NCI-H345 (cell line): ENCODE results near the gene TTF2.
A peak's percentile ranks its signal among the peaks of the same experiment; 100 is the strongest.

Experiments
- DNase-seq: peaks from one replicate; lab custom pipeline; 2025; lab: John Stamatoyannopoulos, UW

The TTF2 gene

DNA sequence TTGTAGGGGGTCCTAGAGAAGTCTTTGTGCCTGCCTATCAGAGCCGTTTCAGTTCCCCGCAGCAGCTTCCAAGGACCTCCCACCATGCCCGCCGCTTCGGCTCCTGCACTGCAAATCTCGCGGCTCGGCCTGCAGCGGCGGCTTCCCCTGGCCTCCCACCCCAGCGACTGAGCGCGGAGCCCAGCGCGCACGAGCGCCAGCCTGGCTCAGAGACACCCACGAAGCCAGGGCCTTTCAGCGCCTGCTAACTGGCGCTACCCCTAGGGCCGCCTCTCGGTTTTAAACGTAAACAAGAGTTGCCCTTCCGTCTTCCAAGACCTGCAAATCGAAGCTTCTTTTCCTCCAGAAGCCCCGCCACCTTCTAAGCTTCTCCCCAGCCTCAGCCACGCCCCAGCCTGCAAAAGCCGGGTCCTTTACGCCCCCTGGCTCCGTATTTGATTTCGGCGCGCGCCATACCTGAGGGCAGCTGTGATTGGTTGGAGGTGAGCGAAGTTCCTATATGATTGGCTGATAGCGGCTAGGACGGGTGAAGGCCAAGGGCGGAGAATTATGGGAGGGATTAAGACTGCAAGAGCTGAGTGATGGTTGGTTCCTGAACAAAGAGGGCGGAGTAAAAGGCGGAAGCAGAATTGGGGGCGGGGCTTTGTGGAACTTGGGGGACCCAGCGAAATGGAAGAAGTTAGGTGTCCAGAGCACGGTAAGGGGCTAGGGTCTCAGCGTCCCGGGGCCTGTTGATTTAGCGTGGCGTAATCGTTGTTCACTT, at the start of gene TTF2:
Gene TTF2, plus strand, starts transcription at position 649 of the 763 bp plus-strand sequence. Its CDS starts 21 bp downstream, at position 670.
- DNase-seq: peak; percentile 99

DNA sequence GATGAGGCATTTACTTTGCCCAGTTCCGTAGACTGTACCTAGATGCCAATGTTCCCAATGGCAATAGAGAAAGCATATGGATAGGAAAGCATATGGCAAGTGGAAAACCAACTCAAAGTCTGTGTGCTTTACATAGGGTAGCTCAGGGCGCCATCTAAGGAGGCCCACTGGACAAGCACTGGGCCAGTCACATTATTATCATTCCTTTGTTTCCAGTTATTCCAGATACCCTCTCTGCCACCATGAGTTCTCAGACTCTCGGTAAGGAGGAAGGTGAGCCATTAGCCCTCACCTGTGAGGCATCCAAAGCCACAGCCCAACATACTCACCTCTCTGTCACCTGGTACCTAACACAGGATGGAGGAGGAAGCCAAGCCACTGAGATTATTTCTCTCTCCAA, 48.8 kb upstream of the TTF2 start:
- DNase-seq: no peak

- DNase-seq: peak; percentile 68
Observed at GRCh38 chr1:117013309-117013858, 46.7 kb upstream of the TTF2 start.

GRCh38 chr1:117014209-117014608, 45.9 kb upstream of the TTF2 start:
- no peak for DNase-seq

GRCh38 chr1:117015724-117016123, 44.4 kb upstream of the TTF2 start:
- no peak for DNase-seq

DNA sequence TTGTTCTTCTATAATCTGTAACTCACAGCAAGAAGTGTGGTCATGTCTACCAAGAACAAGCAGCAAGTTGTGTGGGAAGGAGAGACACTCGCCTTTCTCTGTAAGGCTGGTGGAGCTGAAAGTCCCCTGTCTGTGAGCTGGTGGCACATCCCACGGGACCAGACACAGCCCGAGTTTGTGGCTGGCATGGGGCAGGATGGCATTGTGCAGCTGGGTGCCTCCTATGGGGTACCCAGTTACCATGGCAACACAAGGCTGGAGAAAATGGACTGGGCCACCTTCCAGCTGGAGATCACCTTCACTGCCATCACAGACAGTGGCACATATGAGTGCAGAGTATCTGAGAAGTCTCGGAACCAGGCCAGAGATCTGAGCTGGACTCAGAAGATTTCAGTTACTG, 43.1 kb upstream of the TTF2 start:
- DNase-seq: no peak

DNA sequence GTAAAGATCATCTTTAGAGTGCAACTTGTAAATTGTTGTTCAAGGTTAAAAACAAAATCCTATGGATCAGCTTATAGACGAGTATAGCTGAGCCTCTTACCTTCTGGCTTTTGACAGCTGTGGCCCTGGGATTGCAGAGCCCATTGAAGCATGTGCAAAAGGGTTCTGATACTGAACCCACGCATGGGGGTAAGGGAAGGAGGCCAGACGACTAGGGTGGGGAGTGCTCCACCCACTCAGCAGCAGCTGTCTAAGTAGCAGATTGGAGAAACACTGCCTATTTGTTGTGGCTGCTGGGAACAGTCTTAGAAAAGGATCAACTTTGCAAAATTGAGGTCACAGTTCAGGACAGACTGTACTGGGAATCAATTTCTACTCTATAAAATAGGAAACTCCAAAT, 42.5 kb upstream of the TTF2 start:
- no peak for DNase-seq

GRCh38 chr1:117020526-117021156, 39.5 kb upstream of the TTF2 start:
- DNase-seq: no peak

DNA sequence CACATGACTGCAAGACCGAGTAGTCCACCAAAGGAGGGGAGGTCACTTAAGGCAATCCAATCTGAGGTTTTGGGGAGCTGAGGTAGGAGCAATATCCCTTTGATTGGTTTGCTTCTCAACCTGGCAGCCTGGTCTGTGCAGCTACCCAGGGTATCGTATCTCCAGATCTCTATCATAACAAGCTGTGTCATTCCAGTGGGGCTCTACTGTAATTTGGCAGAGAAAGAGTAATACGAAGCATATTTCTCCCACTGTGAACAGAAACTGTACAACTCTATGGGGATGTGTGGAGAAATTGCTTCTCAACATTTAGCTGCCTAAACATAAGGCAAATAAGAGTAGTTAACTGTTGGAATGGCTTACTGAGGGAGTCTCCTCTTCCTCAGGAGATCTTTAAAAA, 38.0 kb upstream of the TTF2 start:
- no peak for DNase-seq

DNA sequence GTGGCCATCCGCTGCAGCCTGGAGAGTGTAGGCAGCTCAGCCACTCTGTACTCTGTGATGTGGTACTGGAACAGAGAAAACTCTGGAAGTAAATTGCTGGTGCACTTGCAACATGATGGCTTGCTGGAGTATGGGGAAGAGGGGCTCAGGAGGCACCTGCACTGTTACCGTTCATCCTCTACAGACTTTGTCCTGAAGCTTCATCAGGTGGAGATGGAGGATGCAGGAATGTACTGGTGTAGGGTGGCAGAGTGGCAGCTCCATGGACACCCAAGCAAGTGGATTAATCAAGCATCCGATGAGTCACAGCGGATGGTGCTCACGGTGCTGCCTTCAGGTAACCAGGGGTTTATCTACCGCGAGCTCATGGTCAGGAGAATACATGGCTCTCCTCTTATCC, 34.6 kb upstream of the TTF2 start:
- DNase-seq: no peak

- DNase-seq: no peak
Observed at GRCh38 chr1:117026361-117026760, 33.8 kb upstream of the TTF2 start.

GRCh38 chr1:117029685-117030084, 30.4 kb upstream of the TTF2 start:
- no peak for DNase-seq

- no peak for DNase-seq
Observed at GRCh38 chr1:117030271-117030877, 29.8 kb upstream of the TTF2 start.

GRCh38 chr1:117032266-117032665, 27.9 kb upstream of the TTF2 start:
- DNase-seq: no peak

- no peak for DNase-seq
Observed at GRCh38 chr1:117032681-117033539, 27.2 kb upstream of the TTF2 start.

DNA sequence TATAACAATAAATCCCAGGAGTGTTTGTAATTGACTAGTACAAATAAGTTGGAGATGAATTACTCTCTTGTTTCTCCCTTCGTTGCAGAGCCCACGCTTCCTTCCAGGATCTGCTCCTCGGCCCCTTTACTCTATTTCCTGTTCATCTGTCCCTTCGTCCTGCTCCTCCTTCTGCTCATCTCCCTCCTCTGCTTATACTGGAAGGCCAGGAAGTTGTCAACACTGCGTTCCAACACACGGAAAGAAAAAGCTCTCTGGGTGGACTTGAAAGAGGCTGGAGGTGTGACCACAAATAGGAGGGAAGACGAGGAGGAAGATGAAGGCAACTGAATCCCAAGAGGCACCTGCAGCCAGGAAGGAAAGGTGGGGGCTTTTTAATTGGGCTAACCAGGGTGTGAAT, 26.4 kb upstream of the TTF2 start:
- DNase-seq: no peak

DNA sequence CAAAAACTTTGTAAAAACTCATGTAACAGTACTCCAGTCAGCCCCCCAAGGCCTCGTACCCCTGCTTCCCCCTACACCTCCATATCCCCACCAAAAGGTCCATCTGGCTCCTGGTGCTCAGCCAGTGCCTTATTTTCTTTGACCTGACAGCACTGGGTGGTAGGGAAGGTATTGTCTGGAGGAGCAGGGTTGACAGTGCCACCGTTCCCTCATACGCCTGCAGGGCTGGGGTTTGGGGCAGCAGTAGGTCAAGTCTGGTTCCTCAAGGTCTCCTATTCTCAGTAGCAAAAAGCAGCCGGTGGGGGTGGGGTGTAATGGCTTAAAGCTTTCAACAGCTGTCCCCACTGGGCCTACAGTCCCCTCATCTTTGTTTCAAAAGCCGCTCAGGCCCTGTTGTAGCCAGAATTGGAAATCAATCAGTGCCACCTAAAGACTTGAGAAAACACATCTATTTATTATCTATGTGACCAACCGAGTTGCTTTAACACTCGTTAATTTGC, 25.3 kb upstream of the TTF2 start:
- no peak for DNase-seq

- DNase-seq: no peak
Observed at GRCh38 chr1:117036018-117036461, 24.1 kb upstream of the TTF2 start.

GRCh38 chr1:117037802-117038201, 22.3 kb upstream of the TTF2 start:
- DNase-seq: no peak

DNA sequence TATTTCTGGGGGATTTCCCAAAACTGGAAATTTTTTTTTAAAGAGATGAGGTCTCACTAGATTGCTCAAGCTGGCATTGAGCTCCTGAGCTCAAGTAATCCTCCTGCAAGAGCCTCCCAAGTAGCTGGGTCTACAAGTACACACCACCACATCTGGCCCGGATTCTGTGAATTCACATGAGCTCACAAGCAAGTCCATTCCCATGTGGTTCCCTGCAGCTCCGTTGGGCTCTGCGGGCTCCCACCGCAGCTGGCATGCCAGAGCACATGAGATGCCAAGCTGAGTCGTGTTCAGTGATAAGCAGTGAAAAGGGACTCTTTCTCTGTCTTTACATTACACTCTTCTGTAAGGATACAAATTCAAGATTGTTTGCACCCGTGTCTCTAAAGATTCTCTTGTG, 21.9 kb upstream of the TTF2 start:
- DNase-seq: no peak

GRCh38 chr1:117044217-117044616, 15.9 kb upstream of the TTF2 start:
- DNase-seq: no peak

GRCh38 chr1:117045644-117046043, 14.5 kb upstream of the TTF2 start:
- no peak for DNase-seq
